ENCODE measurements around the gene FGFR2.

DNA sequence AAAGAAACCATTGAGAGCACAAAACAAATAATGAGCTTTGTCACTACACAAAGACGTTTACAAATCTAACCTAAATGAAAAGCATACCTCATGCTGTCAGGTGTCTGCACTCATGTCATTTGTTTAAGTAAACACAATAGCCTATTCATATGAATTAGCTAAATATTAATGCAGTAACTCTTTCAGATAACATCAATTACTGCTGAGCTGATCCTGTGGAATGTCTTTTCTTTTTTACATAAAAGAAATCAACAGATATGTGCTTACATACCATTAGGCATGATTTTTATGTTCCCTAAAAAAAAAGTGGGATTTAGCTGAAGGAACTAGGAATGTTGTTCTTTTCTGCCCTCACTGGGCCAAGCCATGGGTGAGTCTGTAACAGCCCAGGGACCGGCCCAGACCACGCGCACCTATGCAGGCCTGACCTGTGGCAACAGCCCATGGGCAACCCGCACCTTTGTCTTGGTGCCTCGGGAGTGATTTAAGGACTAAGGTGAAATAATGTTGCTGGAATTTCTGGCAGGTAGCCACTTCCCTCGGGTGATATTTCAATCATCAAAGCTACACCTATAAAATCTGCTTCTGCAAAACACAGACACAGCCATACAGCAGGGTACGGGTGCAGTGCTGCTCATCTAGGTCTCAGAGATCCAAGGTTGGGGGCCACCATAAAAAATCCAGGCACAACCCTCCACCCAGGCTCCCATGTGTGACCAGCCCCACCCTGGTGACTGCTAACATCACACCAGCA, 44.6 kb downstream of the FGFR2 start:
- TF ChIP-seq, protein P1, sequence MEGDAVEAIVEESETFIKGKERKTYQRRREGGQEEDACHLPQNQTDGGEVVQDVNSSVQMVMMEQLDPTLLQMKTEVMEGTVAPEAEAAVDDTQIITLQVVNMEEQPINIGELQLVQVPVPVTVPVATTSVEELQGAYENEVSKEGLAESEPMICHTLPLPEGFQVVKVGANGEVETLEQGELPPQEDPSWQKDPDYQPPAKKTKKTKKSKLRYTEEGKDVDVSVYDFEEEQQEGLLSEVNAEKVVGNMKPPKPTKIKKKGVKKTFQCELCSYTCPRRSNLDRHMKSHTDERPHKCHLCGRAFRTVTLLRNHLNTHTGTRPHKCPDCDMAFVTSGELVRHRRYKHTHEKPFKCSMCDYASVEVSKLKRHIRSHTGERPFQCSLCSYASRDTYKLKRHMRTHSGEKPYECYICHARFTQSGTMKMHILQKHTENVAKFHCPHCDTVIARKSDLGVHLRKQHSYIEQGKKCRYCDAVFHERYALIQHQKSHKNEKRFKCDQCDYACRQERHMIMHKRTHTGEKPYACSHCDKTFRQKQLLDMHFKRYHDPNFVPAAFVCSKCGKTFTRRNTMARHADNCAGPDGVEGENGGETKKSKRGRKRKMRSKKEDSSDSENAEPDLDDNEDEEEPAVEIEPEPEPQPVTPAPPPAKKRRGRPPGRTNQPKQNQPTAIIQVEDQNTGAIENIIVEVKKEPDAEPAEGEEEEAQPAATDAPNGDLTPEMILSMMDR (IDR thresholded peaks at IDR 0.05) = no peak
- TF ChIP-seq POLR2A (IDR thresholded peaks at IDR 0.05) = no peak

Data from thyroid gland (tissue), 4 donors.